Measurements from ENCODE around the gene UNC119B. TPM values are rescaled to one million over a fixed set of nuclear protein-coding genes. Genes with fewer than 3 reads are reported as not detected.
A peak's percentile ranks its signal among the peaks of the same experiment; 100 is the strongest.

Gene UNC119B
- total and polyA plus RNA-seq, 2 experiments from 2014 or later = 9.9 to 51.3 TPM

GRCh38 chr12:120678572-120678971 lies 31.7 kb upstream of the UNC119B start:
- Mint-ChIP-seq H3K36me3 (ENCODE audit: low read depth) (no peaks in the 10 kb centered on the region), H3K4me1 (peaks cover 4% of the 10 kb centered on the region), H3K27ac (no peak overlapping the region), H3K27me3 (ENCODE audit: insufficient read depth, low read depth, poor library complexity) (peaks cover 5% of the 10 kb centered on the region), H3K9me3 (no peaks in the 10 kb centered on the region), H3K4me3 (no peak overlapping the region)
- Histone ChIP-seq H3K79me2 (replicated peaks; ENCODE audit: insufficient read depth) (no peaks in the 10 kb centered on the region), H3K27ac (ENCODE audit: low read depth) (no peak overlapping the region), H3K4me2 (no peak overlapping the region), H3F3A (replicated peaks; ENCODE audit: low read depth) (no peaks in the 10 kb centered on the region), H3K4me1 (ENCODE audit: insufficient read depth) (peaks cover 5% of the 10 kb centered on the region; the same call in 1 of the 2 replicates), H3K36me3 (ENCODE audit: insufficient read depth) (no peaks in the 10 kb centered on the region), H4K20me1 (replicated peaks; ENCODE audit: insufficient read depth) (no peaks in the 10 kb centered on the region), H3K4me3 (no peak overlapping the region), H3K27me3 (ENCODE audit: insufficient read depth) (no peaks in the 10 kb centered on the region), H3K9me2 (ENCODE audit: insufficient read depth) (no peaks in the 10 kb centered on the region), H2AFZ (no peak overlapping the region)
- no peak for ATAC-seq
- DNase-seq (ENCODE audit: low spot score) = no peak
- no peak for TF ChIP-seq CREB1 (CRISPR knock-in tag; IDR thresholded peaks at IDR 0.05; ENCODE audit: low read depth)
- TF ChIP-seq STAT1 (IDR thresholded peaks at IDR 0.05; ENCODE audit: unreplicated experiment) = no peak
- TF ChIP-seq NANOG (IDR thresholded peaks at IDR 0.05; ENCODE audit: borderline replicate concordance) = no peak
- no peak for TF ChIP-seq EZH2 (IDR thresholded peaks at IDR 0.05; ENCODE audit: low read depth, unreplicated experiment)

- Histone ChIP-seq H3K4me1 (ENCODE audit: insufficient read depth) (peaks cover 5% of the 10 kb centered on the region; the same call in 1 of the 2 replicates), H3K27ac (ENCODE audit: low read depth) (0 out of 2 replicates have a peak overlapping the region, but pooled peaks have one; percentile 59), H3K36me3 (ENCODE audit: insufficient read depth) (no peaks in the 10 kb centered on the region), H3K9me2 (ENCODE audit: insufficient read depth) (no peaks in the 10 kb centered on the region), H3K4me2 (peak overlapping the region; percentile 43; the same call in 1 of the 2 replicates), H3F3A (replicated peaks; ENCODE audit: low read depth) (no peaks in the 10 kb centered on the region), H3K27me3 (ENCODE audit: insufficient read depth) (no peaks in the 10 kb centered on the region), H3K4me3 (no peak overlapping the region), H3K79me2 (replicated peaks; ENCODE audit: insufficient read depth) (no peaks in the 10 kb centered on the region), H2AFZ (peak overlapping the region; percentile 98), H4K20me1 (replicated peaks; ENCODE audit: insufficient read depth) (no peaks in the 10 kb centered on the region)
- H3K27ac Mint-ChIP-seq = no peak overlapping the region
- no peaks in the 10 kb centered on the region for H3K36me3 Mint-ChIP-seq (ENCODE audit: low read depth)
- H3K4me1 Mint-ChIP-seq = peaks cover 4% of the 10 kb centered on the region
- no peaks in the 10 kb centered on the region for H3K9me3 Mint-ChIP-seq
- H3K4me3 Mint-ChIP-seq = no peak overlapping the region
- ATAC-seq (peak; percentile 52), DNase-seq (ENCODE audit: low spot score) (peak; percentile 51)
- TF ChIP-seq REST (IDR thresholded peaks at IDR 0.05; ENCODE audit: unreplicated experiment) = no peak
- TF ChIP-seq JUNB (IDR thresholded peaks at IDR 0.05; ENCODE audit: unreplicated experiment) = no peak
- TF ChIP-seq CTCF (conservative IDR thresholded peaks at IDR 0.05; ENCODE audit: low read depth in 2 of 2) = no peak
- TF ChIP-seq ETS1 (IDR thresholded peaks at IDR 0.05) = no peak
- no peak for TF ChIP-seq ZNF462 (CRISPR knock-in tag; IDR thresholded peaks at IDR 0.05)
- H3K27me3 Mint-ChIP-seq (ENCODE audit: insufficient read depth, low read depth, poor library complexity) = peaks cover 5% of the 10 kb centered on the region
These were observed 30.0 kb upstream of the UNC119B start for GRCh38 chr12:120680165-120680738.
